NB4 (cell line): Measurements from ENCODE around the gene ANKS1A.
"Not testable (repeated sequence)": the region's sequence is repeated elsewhere in the genome, so short reads cannot be mapped to it uniquely, and the experiment has no call there.

Source experiments
- DNase-seq: peaks from one replicate; pipeline ENCODE4 v3.0.0; 2010; ENCODE audit warnings: low read depth
- H3K4me3 ChIP-seq: one replicate; pipeline ENCODE4 v1.5.1; 2011; ENCODE audit warnings: mild to moderate bottlenecking, low read depth, low read length, moderate library complexity
- CTCF ChIP-seq: IDR thresholded peaks from one replicate; pipeline ENCODE4 v1.5.1; 2012; ENCODE audit warnings: low read depth, low read length
- MAX ChIP-seq: IDR thresholded peaks from 2 replicates; pipeline ENCODE4 v1.6.1; 2011; ENCODE audit warnings: low read depth, low read length
- MYC ChIP-seq: IDR thresholded peaks from 2 replicates; pipeline ENCODE4 v1.6.1; 2011; ENCODE audit warnings: low read depth, low read length
- POLR2A ChIP-seq: IDR thresholded peaks from 2 replicates; pipeline ENCODE4 v1.6.1; 2011; ENCODE audit warnings: mild to moderate bottlenecking; ENCODE audit not compliant: insufficient read length; ENCODE audit errors: extremely low read depth

Gene ANKS1A

GRCh38 chr6:35093118-35093445, 204.0 kb downstream of the ANKS1A start:
- TF ChIP-seq MAX (no peak), MYC (no peak), CTCF (no peak), POLR2A (no peak)
- DNase-seq, result no peak
- H3K4me3 ChIP-seq, result no peak overlapping the region

- no peak overlapping the region for H3K4me3 ChIP-seq
- no peak for DNase-seq
- no peak for TF ChIP-seq MYC
- no peak for TF ChIP-seq MAX
- TF ChIP-seq POLR2A, result no peak
- no peak for TF ChIP-seq CTCF
Measured at GRCh38 chr6:35093783-35094182, 204.7 kb downstream of the ANKS1A start.

- TF ChIP-seq MYC (no peak), CTCF (no peak), MAX (no peak), POLR2A (no peak)
- no peak overlapping the region for H3K4me3 ChIP-seq
- no peak for DNase-seq
Measured at GRCh38 chr6:35094183-35094582, 205.1 kb downstream of the ANKS1A start.

- no peak for TF ChIP-seq MYC
- TF ChIP-seq CTCF, result no peak
- TF ChIP-seq MAX, result no peak
- no peak for TF ChIP-seq POLR2A
- no peak overlapping the region for H3K4me3 ChIP-seq
- no peak for DNase-seq
Measured at GRCh38 chr6:35096129-35096862, 207.2 kb downstream of the ANKS1A start.

- H3K4me3 ChIP-seq, result no peak overlapping the region
- DNase-seq, result no peak
- TF ChIP-seq MYC (no peak), CTCF (no peak), POLR2A (no peak), MAX (no peak)
Measured at GRCh38 chr6:35099116-35099515, 210.1 kb downstream of the ANKS1A start.

GRCh38 chr6:35105078-35105477, 216.0 kb downstream of the ANKS1A start:
- TF ChIP-seq MYC (no peak), POLR2A (no peak), MAX (no peak), CTCF (no peak)
- no peak overlapping the region for H3K4me3 ChIP-seq
- DNase-seq, result no peak

GRCh38 chr6:35106061-35106460, 217.0 kb downstream of the ANKS1A start:
- not testable (repeated sequence) for DNase-seq, H3K4me3 ChIP-seq

- DNase-seq, H3K4me3 ChIP-seq: not testable (repeated sequence)
Measured at GRCh38 chr6:35107208-35107607, 218.2 kb downstream of the ANKS1A start.

GRCh38 chr6:35107761-35108160, 218.7 kb downstream of the ANKS1A start:
- DNase-seq, H3K4me3 ChIP-seq: not testable (repeated sequence)
